ENCODE data around the gene NDEL1.

DNA sequence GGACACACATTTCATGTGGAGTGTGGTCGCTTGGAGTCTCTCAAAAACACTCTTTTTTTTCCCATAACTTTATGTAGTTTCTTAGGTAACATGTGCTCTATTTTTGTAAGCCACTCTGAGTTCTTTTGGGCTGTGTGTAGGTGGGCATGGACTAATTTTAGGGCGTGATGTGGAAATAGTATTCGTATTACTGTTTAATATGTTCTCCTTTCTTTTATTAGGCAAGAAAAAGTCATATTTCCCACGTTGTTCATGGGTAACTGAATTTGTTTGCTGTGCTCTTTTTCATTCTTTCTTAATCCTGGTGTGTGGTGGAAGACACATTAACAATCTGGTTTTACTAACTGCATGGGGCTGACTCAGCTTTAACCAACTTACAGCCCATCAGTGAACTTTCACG lies 27.4 kb downstream of the NDEL1 start:
- TF ChIP-seq HMGXB4 (CRISPR knock-in tag; IDR thresholded peaks at IDR 0.05) (no peak), PTTG1 (tag; IDR thresholded peaks at IDR 0.05; ENCODE audit: low read depth) (no peak)
- TF ChIP-seq, protein P1, sequence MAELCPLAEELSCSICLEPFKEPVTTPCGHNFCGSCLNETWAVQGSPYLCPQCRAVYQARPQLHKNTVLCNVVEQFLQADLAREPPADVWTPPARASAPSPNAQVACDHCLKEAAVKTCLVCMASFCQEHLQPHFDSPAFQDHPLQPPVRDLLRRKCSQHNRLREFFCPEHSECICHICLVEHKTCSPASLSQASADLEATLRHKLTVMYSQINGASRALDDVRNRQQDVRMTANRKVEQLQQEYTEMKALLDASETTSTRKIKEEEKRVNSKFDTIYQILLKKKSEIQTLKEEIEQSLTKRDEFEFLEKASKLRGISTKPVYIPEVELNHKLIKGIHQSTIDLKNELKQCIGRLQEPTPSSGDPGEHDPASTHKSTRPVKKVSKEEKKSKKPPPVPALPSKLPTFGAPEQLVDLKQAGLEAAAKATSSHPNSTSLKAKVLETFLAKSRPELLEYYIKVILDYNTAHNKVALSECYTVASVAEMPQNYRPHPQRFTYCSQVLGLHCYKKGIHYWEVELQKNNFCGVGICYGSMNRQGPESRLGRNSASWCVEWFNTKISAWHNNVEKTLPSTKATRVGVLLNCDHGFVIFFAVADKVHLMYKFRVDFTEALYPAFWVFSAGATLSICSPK (IDR thresholded peaks at IDR 0.05; ENCODE audit: borderline replicate concordance): no peak

All from K562 (cell line).